HCT116 (cell line): ENCODE data around the gene SASS6. TPM values are rescaled to one million over a fixed set of nuclear protein-coding genes. Genes with fewer than 3 reads are reported as not detected.

Experiments used
- total RNA-seq: library from RNA; stranded (reverse); gene quantifications from one replicate; pipeline ENCODE4 v1.2.1, GENCODE V29; 2021; ENCODE audit not compliant: unreplicated experiment

Gene SASS6
- total RNA-seq, 1 experiment from 2014 or later = 13.7 TPM

Other genes with a start within 250 kb of the SASS6 start
- 21.6 TPM for gene SLC35A3, start 162.9 kb downstream of the SASS6 start, total RNA-seq
- gene TRMT13, start 233 bp upstream of the SASS6 start, total RNA-seq = 13.2 TPM
- 0.54 TPM for gene LRRC39, start 45.3 kb upstream of the SASS6 start, total RNA-seq
- 14.0 TPM for gene DBT, start 116.9 kb upstream of the SASS6 start, total RNA-seq
- 26.5 TPM for gene RTCA, start 133.3 kb upstream of the SASS6 start, total RNA-seq
- gene CDC14A, start 219.6 kb upstream of the SASS6 start, total RNA-seq = 5.1 TPM